Skeletal muscle tissue (tissue), 4 donors: Measurements from ENCODE around the gene ZNF674. TPM values are rescaled to one million over a fixed set of nuclear protein-coding genes. Genes with fewer than 3 reads are reported as not detected.

Experiments used
- H3K27ac ChIP-seq: one replicate; pipeline ENCODE4 v1.7.0; 2013; ENCODE audit warnings: mild to moderate bottlenecking, low read depth, low read length, inconsistent platforms
- H3K27me3 ChIP-seq, 3 donors: one replicate each; pipeline ENCODE4 v1.7.0; 2013; ENCODE audit warnings: low read length in 3 of 3; ENCODE audit not compliant: control insufficient read depth in 3 of 3, insufficient read depth in 3 of 3
- H3K36me3 ChIP-seq, 3 donors: one replicate each; pipeline ENCODE4 v1.7.0; 2013; ENCODE audit warnings: low read length in 3 of 3; ENCODE audit not compliant: control insufficient read depth in 3 of 3, insufficient read depth in 3 of 3
- H3K4me1 ChIP-seq, 3 donors: one replicate each; pipeline ENCODE4 v1.7.0; 2013; ENCODE audit warnings: low read length in 3 of 3, mild to moderate bottlenecking in 3 of 3; ENCODE audit not compliant: control insufficient read depth in 3 of 3, insufficient read depth in 3 of 3
- H3K4me3 ChIP-seq, 3 donors: one replicate each; pipeline ENCODE4 v1.7.0; 2013; ENCODE audit warnings: low read length in 3 of 3
- H3K9ac ChIP-seq, 3 donors: one replicate each; pipeline ENCODE4 v1.7.0; 2013; ENCODE audit warnings: low read length in 3 of 3, mild to moderate bottlenecking in 3 of 3, moderate library complexity in 2 of 3, low read depth in 1 of 3
- H3K9me3 ChIP-seq, 3 donors: one replicate each; pipeline ENCODE4 v1.7.0; 2013; ENCODE audit warnings: low read length in 3 of 3; ENCODE audit not compliant: control insufficient read depth in 3 of 3
- total RNA-seq: library from RNA; depleted of rRNA; stranded (reverse); fragments of >200 nt; gene quantifications from one replicate; pipeline ENCODE4 v1.2.3, GENCODE V29; 2014
- donor health status: Osteomylitis.

The ZNF674 gene
- total RNA-seq: 4.2 TPM

DNA sequence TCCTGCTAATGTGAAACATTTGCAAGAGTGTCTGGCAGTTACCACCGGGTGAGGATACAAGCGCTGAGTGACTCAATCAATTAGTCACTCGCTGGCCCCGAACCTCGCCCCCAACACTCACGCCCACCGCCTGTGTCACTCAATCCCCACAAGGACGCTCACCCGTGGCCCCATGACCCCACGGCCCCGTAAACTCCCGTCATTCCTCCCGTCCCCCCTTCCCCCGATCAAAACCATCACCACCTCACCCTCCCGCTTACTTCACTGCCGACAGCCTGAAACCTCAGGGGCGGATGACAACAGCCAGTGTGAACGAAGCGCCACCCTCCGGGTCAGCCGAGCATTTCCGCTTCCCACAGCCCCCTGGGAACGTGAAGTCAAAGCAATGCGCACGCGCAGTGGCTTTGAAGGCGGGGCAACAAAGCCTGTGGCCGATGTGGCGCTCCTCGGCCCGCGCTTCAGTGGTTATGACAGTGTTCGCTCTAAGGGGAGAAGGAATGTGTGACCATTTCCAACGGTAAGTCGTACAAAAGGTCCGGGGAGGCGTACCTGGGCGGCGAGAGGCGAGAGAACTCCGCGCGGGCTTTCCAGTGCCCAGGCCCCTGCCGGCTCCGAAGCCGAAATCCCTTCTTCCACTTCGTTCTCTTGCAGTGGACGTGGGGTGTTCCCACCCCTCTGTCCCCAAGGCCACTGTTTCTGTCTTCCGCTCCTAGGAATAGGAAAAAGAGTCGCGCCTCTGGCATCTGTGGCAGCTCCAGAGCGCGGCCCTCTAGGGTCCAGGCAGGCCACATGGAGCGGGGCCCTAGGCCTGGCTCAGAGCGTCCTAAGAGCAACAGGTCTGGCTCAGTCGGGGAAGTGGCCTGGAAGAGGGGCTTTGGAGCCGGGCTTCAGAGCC, at the start of gene ZNF674:
Gene ZNF674, minus strand, starts transcription at position 311 of the 895 bp plus-strand sequence. CDS start 3,334 bp downstream, outside the sequence.
- Histone ChIP-seq H3K27ac (peak within 1 kb of the TSS; percentile 78), H3K9ac (peak within 1 kb of the TSS; percentile 88 to 90 (median 88)), H3K4me1 (peaks cover 10 to 22% (median 11%) of the 10 kb centered on the region in 3 donors), H3K27me3 (no peaks in the 10 kb centered on the region), H3K9me3 (no peaks in the 10 kb centered on the region), H3K4me3 (peak within 1 kb of the TSS; percentile 82 to 87 (median 83)), H3K36me3 (peaks cover 0 to 10% (median 7%) of the 10 kb centered on the region in 3 donors)

GRCh38 chrX:46589977-46590723, 44.9 kb upstream of the ZNF674 start:
- peaks cover 3 to 18% (median 16%) of the 10 kb centered on the region in 3 donors for H3K4me1 ChIP-seq
- H3K4me3 ChIP-seq: no peak overlapping the region
- H3K27me3 ChIP-seq: no peaks in the 10 kb centered on the region
- H3K27ac ChIP-seq: no peak overlapping the region
- H3K9me3 ChIP-seq: no peaks in the 10 kb centered on the region
- H3K9ac ChIP-seq: no peak overlapping the region
- H3K36me3 ChIP-seq: no peaks in the 10 kb centered on the region

- Histone ChIP-seq H3K27ac (peak overlapping the region; percentile 44), H3K27me3 (no peaks in the 10 kb centered on the region), H3K9ac (no peak overlapping the region), H3K36me3 (no peaks in the 10 kb centered on the region), H3K4me1 (peaks cover 3 to 20% (median 18%) of the 10 kb centered on the region in 3 donors), H3K4me3 (peak overlapping the region in 1 of 3 donors; percentile 13), H3K9me3 (no peaks in the 10 kb centered on the region)
Observed at GRCh38 chrX:46588263-46588662, 43.0 kb upstream of the ZNF674 start.

DNA sequence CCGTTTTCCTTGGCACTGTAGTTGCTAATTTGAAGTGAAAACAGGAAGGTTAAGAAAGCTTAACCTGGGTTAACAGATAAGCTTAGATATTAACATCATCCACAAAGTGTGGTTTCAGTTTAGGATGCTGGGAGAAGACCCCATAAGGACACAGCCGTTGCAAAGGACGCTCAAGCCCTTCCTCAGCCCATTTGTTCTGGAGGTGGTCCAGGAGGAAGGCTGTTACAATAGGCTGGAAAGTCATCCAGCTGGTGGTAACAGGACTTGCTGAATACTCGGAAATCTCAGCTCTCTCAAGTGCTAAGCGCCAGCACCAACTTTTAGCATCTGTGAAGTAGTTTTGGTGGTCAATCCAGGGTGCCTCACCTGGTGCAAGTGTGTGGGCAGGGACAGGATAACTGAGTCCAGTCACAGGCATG, 42.5 kb upstream of the ZNF674 start:
- peak overlapping the region in 1 of 3 donors; percentile 13 for H3K4me3 ChIP-seq
- H3K4me1 ChIP-seq: peaks cover 3 to 20% (median 18%) of the 10 kb centered on the region in 3 donors
- peak overlapping the region; percentile 44 for H3K27ac ChIP-seq
- H3K36me3 ChIP-seq: no peaks in the 10 kb centered on the region
- no peaks in the 10 kb centered on the region for H3K27me3 ChIP-seq
- no peak overlapping the region for H3K9ac ChIP-seq
- H3K9me3 ChIP-seq: no peaks in the 10 kb centered on the region

DNA sequence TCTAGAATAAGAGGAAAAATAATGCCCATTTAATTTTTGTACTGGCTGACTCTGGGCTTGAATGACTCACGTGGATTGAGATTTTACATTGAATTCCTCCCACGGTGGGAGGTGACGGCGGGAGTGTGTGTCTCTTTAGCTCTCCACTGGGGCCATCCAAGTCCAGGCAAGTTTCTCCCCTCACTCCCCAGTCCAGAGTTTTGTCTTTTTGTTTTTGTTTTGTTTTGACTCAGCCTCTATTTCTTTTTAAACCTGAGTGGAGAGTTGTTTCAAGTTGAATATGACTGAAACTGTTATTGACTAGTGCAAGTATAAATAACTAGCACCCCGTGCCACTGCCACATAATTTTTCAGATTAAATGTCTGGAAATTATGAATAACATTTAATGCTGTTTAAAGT, 41.9 kb upstream of the ZNF674 start:
- no peak overlapping the region for H3K9ac ChIP-seq
- H3K27ac ChIP-seq: no peak overlapping the region
- no peak overlapping the region for H3K4me3 ChIP-seq
- peaks cover 3 to 20% (median 18%) of the 10 kb centered on the region in 3 donors for H3K4me1 ChIP-seq
- no peaks in the 10 kb centered on the region for H3K27me3 ChIP-seq
- no peaks in the 10 kb centered on the region for H3K9me3 ChIP-seq
- H3K36me3 ChIP-seq: no peaks in the 10 kb centered on the region

DNA sequence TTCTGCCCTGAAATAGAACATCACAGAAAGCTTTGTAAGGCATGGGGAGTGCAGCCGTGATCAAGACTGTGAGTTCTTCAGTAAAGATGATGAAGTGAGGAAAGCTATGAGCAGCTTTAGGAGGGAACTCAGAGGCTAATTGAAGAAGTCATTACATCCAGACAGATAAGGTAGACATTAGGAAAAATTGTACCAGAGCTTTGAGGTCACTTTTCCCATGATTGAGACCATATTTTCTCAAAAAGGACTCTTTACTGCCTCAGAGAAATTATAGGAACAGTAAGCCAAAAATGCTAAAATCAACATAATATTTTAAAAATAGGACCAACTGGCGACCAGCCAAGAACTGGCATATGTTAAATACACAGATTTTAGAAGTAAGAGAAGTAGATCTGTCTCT, 39.5 kb upstream of the ZNF674 start:
- no peak overlapping the region for H3K9ac ChIP-seq
- no peak overlapping the region for H3K4me3 ChIP-seq
- H3K27ac ChIP-seq: no peak overlapping the region
- H3K27me3 ChIP-seq: no peaks in the 10 kb centered on the region
- no peaks in the 10 kb centered on the region for H3K9me3 ChIP-seq
- H3K36me3 ChIP-seq: no peaks in the 10 kb centered on the region
- H3K4me1 ChIP-seq: peaks cover 3 to 19% (median 18%) of the 10 kb centered on the region in 3 donors

- no peaks in the 10 kb centered on the region for H3K9me3 ChIP-seq
- no peaks in the 10 kb centered on the region for H3K36me3 ChIP-seq
- H3K4me1 ChIP-seq: peaks cover 3 to 12% (median 7%) of the 10 kb centered on the region in 3 donors
- no peak overlapping the region for H3K27ac ChIP-seq
- no peaks in the 10 kb centered on the region for H3K27me3 ChIP-seq
- no peak overlapping the region for H3K9ac ChIP-seq
- no peak overlapping the region for H3K4me3 ChIP-seq
Observed at GRCh38 chrX:46582966-46583365, 37.7 kb upstream of the ZNF674 start.

- Histone ChIP-seq H3K36me3 (no peaks in the 10 kb centered on the region), H3K27me3 (peaks cover 0 to 2% (median 0%) of the 10 kb centered on the region in 3 donors), H3K27ac (no peak overlapping the region), H3K4me3 (no peak overlapping the region), H3K4me1 (peaks cover 3 to 7% (median 4%) of the 10 kb centered on the region in 3 donors), H3K9me3 (no peaks in the 10 kb centered on the region), H3K9ac (no peak overlapping the region)
Observed at GRCh38 chrX:46582325-46582724, 37.1 kb upstream of the ZNF674 start.

- Histone ChIP-seq H3K27me3 (peaks cover 0 to 3% (median 1%) of the 10 kb centered on the region in 3 donors), H3K9me3 (no peaks in the 10 kb centered on the region), H3K27ac (no peak overlapping the region), H3K36me3 (no peaks in the 10 kb centered on the region), H3K4me1 (peaks cover 0 to 4% (median 0%) of the 10 kb centered on the region in 3 donors), H3K9ac (no peak overlapping the region), H3K4me3 (no peak overlapping the region)
Observed at GRCh38 chrX:46580613-46581012, 35.4 kb upstream of the ZNF674 start.
